K562 (cell line): ENCODE measurements around the gene STAM2. TPM values are rescaled to one million over a fixed set of nuclear protein-coding genes. Genes with fewer than 3 reads are reported as not detected.

ENCODE experiments used
- ARID2 ChIP-seq: fragments of 450-650 bp; IDR thresholded peaks from 2 replicates; pipeline ENCODE4 v1.6.1; 2017; ENCODE audit warnings: antibody characterized with exemption, mild to moderate bottlenecking
- CGGBP1 ChIP-seq: fragments of 250-450 bp; sonication (Bioruptor Pico); IDR thresholded peaks from 2 replicates; pipeline ENCODE4 v1.9.0; 2021; ENCODE audit warnings: mild to moderate bottlenecking
- DPF2 ChIP-seq: fragments of 450-650 bp; IDR thresholded peaks from 2 replicates; pipeline ENCODE4 v1.6.1; 2016
- GTF2A2 ChIP-seq: IDR thresholded peaks from 2 replicates; pipeline ENCODE4 v1.6.1; 2016; ENCODE audit warnings: mild to moderate bottlenecking, missing genetic modification characterization, missing compliant biosample characterization
- HNRNPUL1 ChIP-seq: fragments of 200-400 bp; formaldehyde crosslinking; IDR thresholded peaks from 2 replicates; pipeline ENCODE4 v1.6.1; 2017; ENCODE audit warnings: low read length
- HSF4 ChIP-seq: fragments of 250-450 bp; sonication (Bioruptor Pico); IDR thresholded peaks from 2 replicates; pipeline ENCODE4 v2.1.2; 2022; ENCODE audit warnings: mild to moderate bottlenecking, moderate library complexity, borderline replicate concordance
- KDM2B ChIP-seq: fragments of 250-450 bp; sonication (Bioruptor Pico); IDR thresholded peaks from 2 replicates; pipeline ENCODE4 v1.8.0; 2021; ENCODE audit warnings: mild to moderate bottlenecking, moderate library complexity
- MIER1 ChIP-seq: fragments of 450-650 bp; IDR thresholded peaks from 2 replicates; pipeline ENCODE4 v1.6.1; 2016; ENCODE audit warnings: antibody characterized with exemption, mild to moderate bottlenecking, low read depth
- MXI1 ChIP-seq: IDR thresholded peaks from 2 replicates; pipeline ENCODE4 v1.6.1; 2011; ENCODE audit warnings: low read depth, mild to moderate bottlenecking, improper control_type of control experiment, low read length
- MYC ChIP-seq, 2 experiments: fragments of 250-450 bp in 1 of 2; sonication (Bioruptor Pico) in 1 of 2; IDR thresholded peaks; 2 replicates each; pipeline versions ENCODE4 v1.5.1 to v1.6.1; 2012 to 2021; ENCODE audit warnings: low read depth in 2 of 2, borderline replicate concordance in 1 of 2, improper control_type of control experiment in 1 of 2, low read length in 1 of 2, mild to moderate bottlenecking in 1 of 2, moderate library complexity in 1 of 2
- POU5F1 ChIP-seq: fragments of 150-350 bp; IDR thresholded peaks from 2 replicates; pipeline ENCODE4 v1.6.1; 2014; ENCODE audit warnings: borderline replicate concordance, low read length, low read depth, mild to moderate bottlenecking; ENCODE audit not compliant: partially characterized antibody
- SMARCA4 ChIP-seq: fragments of 450-650 bp; IDR thresholded peaks from 2 replicates; pipeline ENCODE4 v1.6.1; 2016
- SP1 ChIP-seq: sonication (generic); formaldehyde crosslinking; IDR thresholded peaks from 2 replicates; pipeline ENCODE4 v1.8.1; 2022; ENCODE audit warnings: mild to moderate bottlenecking, missing genetic modification reagents
- TAF7 ChIP-seq: fragments of 450-650 bp; IDR thresholded peaks from 2 replicates; pipeline ENCODE4 v1.6.1; 2016; ENCODE audit warnings: missing genetic modification characterization, missing compliant biosample characterization
- TCF15 ChIP-seq: fragments of 250-450 bp; sonication (Bioruptor Pico); IDR thresholded peaks from 2 replicates; pipeline ENCODE4 v1.8.0; 2022; ENCODE audit warnings: moderate library complexity, mild to moderate bottlenecking, inconsistent platforms
- ZNF12 ChIP-seq: sonication (generic); formaldehyde crosslinking; IDR thresholded peaks from 2 replicates; pipeline ENCODE4 v1.4.0; 2020; ENCODE audit warnings: mild to moderate bottlenecking, missing genetic modification reagents
- ZNF184 ChIP-seq: sonication (generic); formaldehyde crosslinking; IDR thresholded peaks from 2 replicates; pipeline ENCODE4 v1.5.0; 2020; ENCODE audit warnings: missing genetic modification reagents
- ZNF232 ChIP-seq: sonication (generic); formaldehyde crosslinking; IDR thresholded peaks from 2 replicates; pipeline ENCODE4 v1.8.0; 2022; ENCODE audit warnings: mild to moderate bottlenecking, missing genetic modification reagents
- ZNF354B ChIP-seq: fragments of 250-450 bp; sonication (Bioruptor Pico); IDR thresholded peaks from 2 replicates; pipeline ENCODE4 v1.4.0; 2020
- ZNF445 ChIP-seq: fragments of 250-450 bp; sonication (Bioruptor Pico); IDR thresholded peaks from 2 replicates; pipeline ENCODE4 v1.4.0; 2020; ENCODE audit warnings: low read depth, mild to moderate bottlenecking, moderate library complexity
- ZNF583 ChIP-seq: fragments of 250-450 bp; sonication (Bioruptor Pico); IDR thresholded peaks from 2 replicates; pipeline ENCODE4 v1.4.0; 2020
- ZNF696 ChIP-seq: fragments of 250-450 bp; sonication (Bioruptor Pico); conservative IDR thresholded peaks from 2 replicates; pipeline ENCODE4 v1.4.0; 2020; ENCODE audit warnings: mild to moderate bottlenecking, moderate library complexity
- ZNF780A ChIP-seq: fragments of 250-450 bp; sonication (Bioruptor Pico); IDR thresholded peaks from 2 replicates; pipeline ENCODE4 v1.5.0; 2021; ENCODE audit warnings: mild to moderate bottlenecking
- polyA plus RNA-seq, 8 experiments: library from polyadenylated mRNA; depleted of rRNA in 4 of 8; stranded (reverse) in 5 of 8; unstranded in 3 of 8; fragments of >200 nt; fragmentation: Nextera tagmentation in 2 of 8; fragmentation: Illumina TruSeq in 1 of 8; extraction: Ambion mirVana in 2 of 8; extraction: Trizol in 1 of 8; gene quantifications; 2 replicates each; pipeline versions ENCODE4 v1.2.1 to v1.2.3, GENCODE V29; 2011 to 2014; ENCODE audit warnings: inconsistent platforms in 1 of 8, missing spikeins in 1 of 8
- total RNA-seq, 7 experiments: library from RNA; depleted of rRNA in 6 of 7; stranded (reverse); fragments of >200 nt in 6 of 7; fragmentation: Illumina TruSeq in 2 of 7; extraction: Trizol in 2 of 7; gene quantifications; 2 replicates each; pipeline versions ENCODE4 v1.2.1 to v1.2.3, GENCODE V29; 2011 to 2021; ENCODE audit warnings: low replicate concordance in 1 of 7
- TF ChIP-seq, protein P1 (sequence below): fragments of 450-650 bp; formaldehyde crosslinking; IDR thresholded peaks from 2 replicates; pipeline ENCODE4 v1.4.0; 2020; ENCODE audit warnings: mild to moderate bottlenecking
- TF ChIP-seq, protein P2 (sequence below), 2 experiments: fragments of 150-350 bp in 1 of 2; IDR thresholded peaks; 2 replicates each; pipeline ENCODE4 v1.6.1; 2012 to 2016; ENCODE audit warnings: low read depth in 2 of 2, low read length in 2 of 2, mild to moderate bottlenecking in 1 of 2, moderate library complexity in 1 of 2

STAM2 gene
- total and polyA plus RNA-seq, 9 of the 15 experiments (the other 6 are each of a cell fraction or from before 2014, with no cell fraction given), result 4.5 to 13.9 (median 8.7) TPM

DNA sequence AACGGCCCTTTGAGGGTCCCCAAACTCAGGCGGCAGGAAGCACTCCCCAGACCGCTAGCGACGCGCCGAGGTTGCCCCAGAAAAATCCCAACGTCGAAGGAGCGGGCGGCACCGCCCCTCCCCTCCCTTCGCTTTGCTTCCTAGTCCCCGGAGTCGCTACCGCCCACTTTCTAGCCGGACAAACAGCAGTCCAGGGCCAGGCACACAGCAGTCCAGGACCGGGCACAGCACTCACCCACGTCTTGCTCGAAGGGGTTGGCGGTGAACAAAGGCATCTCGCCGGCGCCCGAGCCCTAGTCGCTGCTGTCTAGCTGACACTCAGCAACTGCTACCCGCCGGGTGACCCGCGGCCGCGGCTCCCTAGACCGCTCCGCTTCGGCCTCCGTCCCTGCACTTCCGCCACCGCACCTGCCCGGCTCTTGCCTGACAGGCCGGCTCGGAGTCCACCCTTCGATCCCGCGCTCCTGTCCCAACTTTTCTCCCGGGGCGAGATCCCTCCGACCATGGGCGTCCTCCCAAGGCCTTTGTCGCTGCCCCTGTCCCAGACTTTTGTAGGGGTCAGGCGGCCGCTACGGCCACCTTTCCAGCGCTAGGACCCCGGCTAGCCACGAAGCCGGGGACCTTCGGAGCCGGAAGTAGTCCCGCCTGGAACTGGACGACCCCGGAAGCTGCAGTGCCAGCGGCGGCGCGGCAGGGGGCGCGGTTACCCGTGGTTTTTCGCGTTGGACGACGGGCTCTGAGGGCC is at the start of gene STAM2 (continued):
- TF ChIP-seq HSF4 (CRISPR knock-in tag) (no peak), DPF2 (peak; percentile 40; the same call in 1 of the 2 replicates), TCF15 (CRISPR knock-in tag) (no peak), GTF2A2 (tag) (peak; percentile 48), SMARCA4 (peak; percentile 37; the same call in 1 of the 2 replicates), ZNF583 (CRISPR knock-in tag) (no peak), ZNF354B (CRISPR knock-in tag) (no peak), ZNF232 (peak; percentile 48; the same call in 1 of the 2 replicates), MXI1 (peak; percentile 4; the same call in 1 of the 2 replicates), MYC (IDR thresholded peaks at IDR 0.05; ENCODE audit: low read depth, low read length) (peak; percentile 36; the same call in 1 of the 2 replicates), MYC (CRISPR knock-in tag; IDR thresholded peaks at IDR 0.05; ENCODE audit: borderline replicate concordance, low read depth) (peak; percentile 85; the same call in 1 of the 2 replicates), ARID2 (no peak), POU5F1 (no peak), ZNF12 (CRISPR knock-in tag) (no peak; the same call in 1 of the 2 replicates), TAF7 (tag) (peak; percentile 90), KDM2B (CRISPR knock-in tag) (no peak), MIER1 (no peak), ZNF184 (CRISPR knock-in tag) (no peak), HNRNPUL1 (no peak), ZNF780A (CRISPR knock-in tag) (no peak), ZNF445 (CRISPR knock-in tag) (no peak; the same call in 1 of the 2 replicates), SP1 (CRISPR knock-in tag) (peak; percentile 90), CGGBP1 (no peak), ZNF696 (no peak)
- TF ChIP-seq, protein P1, sequence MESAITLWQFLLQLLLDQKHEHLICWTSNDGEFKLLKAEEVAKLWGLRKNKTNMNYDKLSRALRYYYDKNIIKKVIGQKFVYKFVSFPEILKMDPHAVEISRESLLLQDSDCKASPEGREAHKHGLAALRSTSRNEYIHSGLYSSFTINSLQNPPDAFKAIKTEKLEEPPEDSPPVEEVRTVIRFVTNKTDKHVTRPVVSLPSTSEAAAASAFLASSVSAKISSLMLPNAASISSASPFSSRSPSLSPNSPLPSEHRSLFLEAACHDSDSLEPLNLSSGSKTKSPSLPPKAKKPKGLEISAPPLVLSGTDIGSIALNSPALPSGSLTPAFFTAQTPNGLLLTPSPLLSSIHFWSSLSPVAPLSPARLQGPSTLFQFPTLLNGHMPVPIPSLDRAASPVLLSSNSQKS, result no peak
- TF ChIP-seq, protein P2, sequence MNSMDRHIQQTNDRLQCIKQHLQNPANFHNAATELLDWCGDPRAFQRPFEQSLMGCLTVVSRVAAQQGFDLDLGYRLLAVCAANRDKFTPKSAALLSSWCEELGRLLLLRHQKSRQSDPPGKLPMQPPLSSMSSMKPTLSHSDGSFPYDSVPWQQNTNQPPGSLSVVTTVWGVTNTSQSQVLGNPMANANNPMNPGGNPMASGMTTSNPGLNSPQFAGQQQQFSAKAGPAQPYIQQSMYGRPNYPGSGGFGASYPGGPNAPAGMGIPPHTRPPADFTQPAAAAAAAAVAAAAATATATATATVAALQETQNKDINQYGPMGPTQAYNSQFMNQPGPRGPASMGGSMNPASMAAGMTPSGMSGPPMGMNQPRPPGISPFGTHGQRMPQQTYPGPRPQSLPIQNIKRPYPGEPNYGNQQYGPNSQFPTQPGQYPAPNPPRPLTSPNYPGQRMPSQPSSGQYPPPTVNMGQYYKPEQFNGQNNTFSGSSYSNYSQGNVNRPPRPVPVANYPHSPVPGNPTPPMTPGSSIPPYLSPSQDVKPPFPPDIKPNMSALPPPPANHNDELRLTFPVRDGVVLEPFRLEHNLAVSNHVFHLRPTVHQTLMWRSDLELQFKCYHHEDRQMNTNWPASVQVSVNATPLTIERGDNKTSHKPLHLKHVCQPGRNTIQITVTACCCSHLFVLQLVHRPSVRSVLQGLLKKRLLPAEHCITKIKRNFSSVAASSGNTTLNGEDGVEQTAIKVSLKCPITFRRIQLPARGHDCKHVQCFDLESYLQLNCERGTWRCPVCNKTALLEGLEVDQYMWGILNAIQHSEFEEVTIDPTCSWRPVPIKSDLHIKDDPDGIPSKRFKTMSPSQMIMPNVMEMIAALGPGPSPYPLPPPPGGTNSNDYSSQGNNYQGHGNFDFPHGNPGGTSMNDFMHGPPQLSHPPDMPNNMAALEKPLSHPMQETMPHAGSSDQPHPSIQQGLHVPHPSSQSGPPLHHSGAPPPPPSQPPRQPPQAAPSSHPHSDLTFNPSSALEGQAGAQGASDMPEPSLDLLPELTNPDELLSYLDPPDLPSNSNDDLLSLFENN (IDR thresholded peaks at IDR 0.05; ENCODE audit: low read depth in 2 of 2, low read length in 2 of 2), result 0 out of 4 replicates have a peak, but pooled peaks of 1 of the 2 experiments have one; percentile 41
